ENCODE data around the gene RBBP8NL.

- TF ChIP-seq SNAI2 (CRISPR knock-in tag; IDR thresholded peaks at IDR 0.05) (no peak), ZNF8 (CRISPR knock-in tag; IDR thresholded peaks at IDR 0.05) (no peak), GLIS3 (CRISPR knock-in tag; IDR thresholded peaks at IDR 0.05) (no peak), TSHZ2 (CRISPR knock-in tag; IDR thresholded peaks at IDR 0.05) (no peak), TOX (CRISPR knock-in tag; IDR thresholded peaks at IDR 0.05; ENCODE audit: borderline replicate concordance) (no peak), ARNTL (CRISPR knock-in tag; IDR thresholded peaks at IDR 0.05; ENCODE audit: borderline replicate concordance, low read depth) (no peak), ZFP30 (CRISPR knock-in tag; IDR thresholded peaks at IDR 0.05) (no peak), PATZ1 (CRISPR knock-in tag; IDR thresholded peaks at IDR 0.05; ENCODE audit: borderline replicate concordance) (no peak), ZFP3 (CRISPR knock-in tag; IDR thresholded peaks at IDR 0.05) (no peak), RARB (CRISPR knock-in tag; IDR thresholded peaks at IDR 0.05) (no peak)
These were observed 37.7 kb upstream of the RBBP8NL start for GRCh38 chr20:62464990-62465389.

Measured in SK-N-SH treated with all-trans-retinoic acid at 6 μM for 48 hours (cell line).